Activated CD4-positive, alpha-beta memory T cell treated with anti-CD3 and anti-CD28 coated beads for 36 hours (primary cell): ENCODE data around the gene ACOT7. TPM values are rescaled to one million over a fixed set of nuclear protein-coding genes. Genes with fewer than 3 reads are reported as not detected.

ENCODE experiments used
- CTCF ChIA-PET: fragments of 350-600 bp; sonication (Branson Sonifier 250); formaldehyde crosslinking; loops from one replicate; lab custom pipeline; 2021; ENCODE audit warnings: antibody characterized with exemption, inconsistent platforms; lab: Charles Lee
- POLR2A ChIA-PET: fragments of 350-600 bp; sonication (Branson Sonifier 250); formaldehyde crosslinking; loops from one replicate; lab custom pipeline; 2021; ENCODE audit warnings: antibody characterized with exemption; lab: Charles Lee
- DNase-seq: peaks from one replicate; pipeline ENCODE4 v3.0.0-alpha.2; 2020
- H3K27ac Mint-ChIP-seq: one replicate; pipeline ENCODE4 v1.8.0; 2021; ENCODE audit warnings: mixed read lengths
- H3K27me3 Mint-ChIP-seq: one replicate; pipeline ENCODE4 v1.8.0; 2021; ENCODE audit warnings: mixed read lengths
- H3K36me3 Mint-ChIP-seq: one replicate; pipeline ENCODE4 v1.8.0; 2021; ENCODE audit warnings: mixed read lengths
- H3K4me1 Mint-ChIP-seq: one replicate; pipeline ENCODE4 v1.8.0; 2021; ENCODE audit warnings: low read depth, mixed read lengths
- H3K4me3 Mint-ChIP-seq: one replicate; pipeline ENCODE4 v1.8.0; 2021; ENCODE audit warnings: mild to moderate bottlenecking, mixed read lengths
- H3K9me3 Mint-ChIP-seq: one replicate; pipeline ENCODE4 v1.8.0; 2021; ENCODE audit warnings: mixed read lengths
- intact Hi-C: fragments of 100-400 bp; cut with micrococcal nuclease; formaldehyde crosslinking; loops from one replicate; pipeline ENCODE4 v1.15.1; 2023
- total RNA-seq, 2 experiments: library from RNA; stranded (reverse); gene quantifications; one replicate each; pipeline ENCODE4 v1.2.3, GENCODE V29; 2021

Gene ACOT7
- total RNA-seq, 2 experiments from 2014 or later, result 93.8 to 94.6 TPM

- H3K9me3 Mint-ChIP-seq, result no peaks in the 10 kb centered on the region
- ChIA-PET POLR2A (no interaction called here), CTCF (interaction anchor here (1.0 to 5.5 kb wide), 8 partner anchors 12 to 183 kb away, joined by 4 to 106 read pairs (median 6); partner anchors contain the start of gene ACOT7)
- H3K36me3 Mint-ChIP-seq, result no peaks in the 10 kb centered on the region
- peaks cover 60% of the 10 kb centered on the region for H3K27me3 Mint-ChIP-seq
- no peak for DNase-seq
- H3K27ac Mint-ChIP-seq, result no peak overlapping the region
- H3K4me3 Mint-ChIP-seq, result no peak overlapping the region
- intact Hi-C loops, result loop anchor here (5.0 kb wide), 2 partner anchors 173 to 227 kb away; no protein-coding TSS in a partner anchor
- peaks cover 17% of the 10 kb centered on the region for H3K4me1 Mint-ChIP-seq
Measured at GRCh38 chr1:6420454-6421042, 27.0 kb upstream of the ACOT7 start.

GRCh38 chr1:6419804-6420453 is 26.4 kb upstream of the ACOT7 start, which contains the start of gene HES2:
TSS of gene HES2 (minus strand) at chr1:6419919. CDS start at chr1:6419820, 99 bp downstream.
- intact Hi-C loops, result loop anchor here (5.0 kb wide), 2 partner anchors 173 to 227 kb away; no protein-coding TSS in a partner anchor
- CTCF ChIA-PET, result interaction anchor here (1.0 to 5.5 kb wide), 8 partner anchors 15 to 182 kb away, joined by 3 to 106 read pairs (median 6); partner anchors contain the start of gene ACOT7
- no peaks in the 10 kb centered on the region for H3K9me3 Mint-ChIP-seq
- H3K36me3 Mint-ChIP-seq, result no peaks in the 10 kb centered on the region
- POLR2A ChIA-PET, result interaction anchor here (0.6 kb wide), 1 partner anchor 11 kb away, joined by 3 read pairs; no protein-coding TSS in a partner anchor
- no peak within 1 kb of the TSS for H3K27ac Mint-ChIP-seq
- H3K4me1 Mint-ChIP-seq, result peaks cover 20% of the 10 kb centered on the region
- no peak for DNase-seq
- no peak within 1 kb of the TSS for H3K4me3 Mint-ChIP-seq
- peaks cover 60% of the 10 kb centered on the region for H3K27me3 Mint-ChIP-seq

GRCh38 chr1:6419397-6419803 is 25.8 kb upstream of the ACOT7 start:
- intact Hi-C loops, result no loop called here
- peaks cover 63% of the 10 kb centered on the region for H3K27me3 Mint-ChIP-seq
- H3K27ac Mint-ChIP-seq, result no peak overlapping the region
- no peak overlapping the region for H3K4me3 Mint-ChIP-seq
- ChIA-PET CTCF (interaction anchor here (1.3 to 5.5 kb wide), 7 partner anchors 14 to 173 kb away, joined by 3 to 106 read pairs (median 9); partner anchors contain the start of gene ACOT7), POLR2A (interaction anchor here (0.6 kb wide), 2 partner anchors 12 to 83 kb away, joined by 3 to 5 read pairs; no protein-coding TSS in a partner anchor)
- no peak for DNase-seq
- no peaks in the 10 kb centered on the region for H3K36me3 Mint-ChIP-seq
- H3K9me3 Mint-ChIP-seq, result no peaks in the 10 kb centered on the region
- peaks cover 22% of the 10 kb centered on the region for H3K4me1 Mint-ChIP-seq

GRCh38 chr1:6418668-6419396 is 25.3 kb upstream of the ACOT7 start:
- Mint-ChIP-seq H3K27ac (no peak overlapping the region), H3K4me3 (no peak overlapping the region), H3K27me3 (peaks cover 62% of the 10 kb centered on the region), H3K9me3 (no peaks in the 10 kb centered on the region), H3K4me1 (peaks cover 17% of the 10 kb centered on the region), H3K36me3 (no peaks in the 10 kb centered on the region)
- POLR2A ChIA-PET, result interaction anchor here (0.6 kb wide), 2 partner anchors 12 to 82 kb away, joined by 3 to 5 read pairs; no protein-coding TSS in a partner anchor
- CTCF ChIA-PET, result interaction anchor here (1.3 to 5.5 kb wide), 6 partner anchors 14 to 172 kb away, joined by 3 to 106 read pairs (median 6); partner anchors contain the start of gene ACOT7
- no peak for DNase-seq
- intact Hi-C loops, result no loop called here

- ChIA-PET POLR2A (no interaction called here), CTCF (no interaction called here)
- Mint-ChIP-seq H3K4me3 (no peak overlapping the region), H3K9me3 (no peaks in the 10 kb centered on the region), H3K27ac (no peak overlapping the region), H3K36me3 (no peaks in the 10 kb centered on the region), H3K4me1 (peaks cover 11% of the 10 kb centered on the region), H3K27me3 (peaks cover 61% of the 10 kb centered on the region)
- intact Hi-C loops, result no loop called here
- DNase-seq, result no peak
Measured at GRCh38 chr1:6417961-6418667, 24.5 kb upstream of the ACOT7 start.

- intact Hi-C loops, result no loop called here
- POLR2A ChIA-PET, result no interaction called here
- H3K27ac Mint-ChIP-seq, result no peak overlapping the region
- H3K4me1 Mint-ChIP-seq, result peaks cover 11% of the 10 kb centered on the region
- H3K27me3 Mint-ChIP-seq, result peaks cover 67% of the 10 kb centered on the region
- no peaks in the 10 kb centered on the region for H3K36me3 Mint-ChIP-seq
- no peak overlapping the region for H3K4me3 Mint-ChIP-seq
- DNase-seq, result no peak
- H3K9me3 Mint-ChIP-seq, result no peaks in the 10 kb centered on the region
- CTCF ChIA-PET, result no interaction called here
Measured at GRCh38 chr1:6416906-6417305, 23.3 kb upstream of the ACOT7 start.

GRCh38 chr1:6416295-6416656 is 22.7 kb upstream of the ACOT7 start:
- ChIA-PET CTCF (interaction anchor here (1.2 kb wide), 1 partner anchor 54 kb away, joined by 5 read pairs; no protein-coding TSS in a partner anchor), POLR2A (no interaction called here)
- no peak for DNase-seq
- H3K36me3 Mint-ChIP-seq, result no peaks in the 10 kb centered on the region
- H3K27me3 Mint-ChIP-seq, result peaks cover 60% of the 10 kb centered on the region
- intact Hi-C loops, result no loop called here
- H3K9me3 Mint-ChIP-seq, result no peaks in the 10 kb centered on the region
- H3K4me1 Mint-ChIP-seq, result peaks cover 11% of the 10 kb centered on the region
- no peak overlapping the region for H3K27ac Mint-ChIP-seq
- no peak overlapping the region for H3K4me3 Mint-ChIP-seq

- POLR2A ChIA-PET, result interaction anchor here (0.6 kb wide), 1 partner anchor 21 kb away, joined by 3 read pairs; the partner anchor contains the start of gene ACOT7
- H3K4me1 Mint-ChIP-seq, result peaks cover 8% of the 10 kb centered on the region
- no peaks in the 10 kb centered on the region for H3K9me3 Mint-ChIP-seq
- H3K36me3 Mint-ChIP-seq, result no peaks in the 10 kb centered on the region
- intact Hi-C loops, result no loop called here
- CTCF ChIA-PET, result interaction anchor here (0.6 to 4.4 kb wide), 15 partner anchors 8 to 172 kb away, joined by 3 to 27 read pairs (median 5); partner anchors contain the start of gene ACOT7
- H3K4me3 Mint-ChIP-seq, result no peak overlapping the region
- no peak overlapping the region for H3K27ac Mint-ChIP-seq
- H3K27me3 Mint-ChIP-seq, result peaks cover 52% of the 10 kb centered on the region
- DNase-seq, result no peak
Measured at GRCh38 chr1:6414881-6415626, 21.5 kb upstream of the ACOT7 start.

GRCh38 chr1:6414443-6414844 is 20.9 kb upstream of the ACOT7 start:
- Mint-ChIP-seq H3K27ac (no peak overlapping the region), H3K9me3 (no peaks in the 10 kb centered on the region), H3K4me1 (peaks cover 8% of the 10 kb centered on the region), H3K27me3 (peaks cover 50% of the 10 kb centered on the region), H3K4me3 (no peak overlapping the region), H3K36me3 (no peaks in the 10 kb centered on the region)
- ChIA-PET POLR2A (interaction anchor here (0.6 kb wide), 1 partner anchor 20 kb away, joined by 3 read pairs; the partner anchor contains the start of gene ACOT7), CTCF (interaction anchor here (0.6 to 4.4 kb wide), 15 partner anchors 9 to 171 kb away, joined by 3 to 27 read pairs (median 5); partner anchors contain the start of gene ACOT7)
- peak; percentile 66 for DNase-seq
- intact Hi-C loops, result no loop called here

- Mint-ChIP-seq H3K36me3 (no peaks in the 10 kb centered on the region), H3K9me3 (no peaks in the 10 kb centered on the region), H3K27me3 (peaks cover 41% of the 10 kb centered on the region), H3K27ac (no peak overlapping the region), H3K4me1 (peaks cover 6% of the 10 kb centered on the region), H3K4me3 (no peak overlapping the region)
- POLR2A ChIA-PET, result no interaction called here
- CTCF ChIA-PET, result interaction anchor here (0.7 to 4.4 kb wide), 4 partner anchors 8 to 166 kb away, joined by 5 to 27 read pairs (median 20); partner anchors contain the start of gene ACOT7
- intact Hi-C loops, result no loop called here
- DNase-seq, result no peak
Measured at GRCh38 chr1:6412896-6413295, 19.3 kb upstream of the ACOT7 start.
